Brain microvascular endothelial cell (primary cell): ENCODE results near the gene PHB1.

Experiments
- DNase-seq: peaks from one replicate; pipeline ENCODE4 v3.0.0-alpha.2; 2020
- H3K27ac ChIP-seq: fragments of 250-450 bp; sonication (Bioruptor Pico); 2 replicates; pipeline ENCODE4 v1.5.1; 2020; ENCODE audit warnings: mild to moderate bottlenecking, moderate library complexity
- H3K27me3 ChIP-seq: fragments of 250-450 bp; sonication (Bioruptor Pico); replicated peaks from 2 replicates; pipeline ENCODE4 v1.5.1; 2020; ENCODE audit warnings: mild to moderate bottlenecking
- H3K36me3 ChIP-seq: fragments of 250-450 bp; sonication (Bioruptor Pico); replicated peaks from 2 replicates; pipeline ENCODE4 v1.5.1; 2020; ENCODE audit warnings: mild to moderate bottlenecking
- H3K4me3 ChIP-seq: 2 replicates; pipeline ENCODE4 v1.5.1; 2011; ENCODE audit warnings: low read depth, mild to moderate bottlenecking, control low read depth, low read length, moderate library complexity
- CTCF ChIP-seq: IDR thresholded peaks from 2 replicates; pipeline ENCODE4 v1.5.1; 2011; ENCODE audit warnings: low read depth, mild to moderate bottlenecking, moderate library complexity, low read length, control low read depth, inconsistent platforms; ENCODE audit errors: missing control alignments
- in situ Hi-C: cut with HindIII; loops from 2 replicates; pipeline ENCODE4 v1.10.0; 2017; ENCODE audit warnings: low sequenced_read_pairs, low pct_ligation_motif_present

PHB1 gene

GRCh38 chr17:49414622-49415350 lies at the start of gene PHB1:
PHB1 (minus strand) TSS chr17:49414882; CDS start chr17:49413264, 1,618 bp downstream.
- Histone ChIP-seq H3K27ac (no peak within 1 kb of the TSS), H3K27me3 (no peaks in the 10 kb centered on the region), H3K4me3 (peak within 1 kb of the TSS; percentile 100), H3K36me3 (peaks cover 27% of the 10 kb centered on the region)
- in situ Hi-C loops, result no loop called here
- DNase-seq, result peak; percentile 97
- TF ChIP-seq CTCF, result no peak

- H3K36me3 ChIP-seq, result no peaks in the 10 kb centered on the region
- no peak overlapping the region for H3K4me3 ChIP-seq
- TF ChIP-seq CTCF, result no peak
- no peak for DNase-seq
- in situ Hi-C loops, result no loop called here
- no peak overlapping the region for H3K27ac ChIP-seq
- H3K27me3 ChIP-seq, result peaks cover 29% of the 10 kb centered on the region
Measured at GRCh38 chr17:49464049-49464448, 49.4 kb upstream of the PHB1 start.

GRCh38 chr17:49461580-49461979 lies 46.9 kb upstream of the PHB1 start:
- H3K27me3 ChIP-seq, result peaks cover 26% of the 10 kb centered on the region
- H3K4me3 ChIP-seq, result no peak overlapping the region
- H3K36me3 ChIP-seq, result no peaks in the 10 kb centered on the region
- no peak for DNase-seq
- no peak for TF ChIP-seq CTCF
- in situ Hi-C loops, result no loop called here
- no peak overlapping the region for H3K27ac ChIP-seq

GRCh38 chr17:49460401-49460800 lies 45.7 kb upstream of the PHB1 start:
- TF ChIP-seq CTCF, result no peak
- Histone ChIP-seq H3K27me3 (peaks cover 28% of the 10 kb centered on the region), H3K36me3 (no peaks in the 10 kb centered on the region), H3K27ac (no peak overlapping the region), H3K4me3 (no peak overlapping the region)
- in situ Hi-C loops, result no loop called here
- DNase-seq, result no peak

GRCh38 chr17:49459401-49459984 lies 44.8 kb upstream of the PHB1 start:
- H3K27ac ChIP-seq, result no peak overlapping the region
- H3K27me3 ChIP-seq, result peaks cover 28% of the 10 kb centered on the region
- no peak overlapping the region for H3K4me3 ChIP-seq
- DNase-seq, result no peak
- no peak for TF ChIP-seq CTCF
- in situ Hi-C loops, result no loop called here
- H3K36me3 ChIP-seq, result no peaks in the 10 kb centered on the region
